Type B pancreatic cell (in vitro differentiated cells): ENCODE data around the gene TGM6. TPM values are rescaled to one million over a fixed set of nuclear protein-coding genes. Genes with fewer than 3 reads are reported as not detected.

Source experiments
- DNase-seq: peaks from one replicate; pipeline ENCODE4 v3.0.0; 2021; ENCODE audit warnings: mixed read lengths; ENCODE audit not compliant: unreplicated experiment; ENCODE audit errors: extremely low spot score
- H3K27ac Mint-ChIP-seq: 2 replicates; pipeline ENCODE4 v1.8.0; 2021; ENCODE audit warnings: mild to moderate bottlenecking, mixed read lengths
- H3K27me3 Mint-ChIP-seq: 2 replicates; pipeline ENCODE4 v1.8.0; 2021; ENCODE audit warnings: mixed read lengths
- H3K36me3 Mint-ChIP-seq: 2 replicates; pipeline ENCODE4 v1.8.0; 2021; ENCODE audit warnings: mixed read lengths
- H3K4me1 Mint-ChIP-seq: one replicate; pipeline ENCODE4 v1.8.0; 2021; ENCODE audit warnings: mixed read lengths; ENCODE audit not compliant: unreplicated experiment
- H3K4me3 Mint-ChIP-seq: 2 replicates; pipeline ENCODE4 v1.8.0; 2021; ENCODE audit warnings: mild to moderate bottlenecking, mixed read lengths
- H3K9me3 Mint-ChIP-seq: 2 replicates; pipeline ENCODE4 v1.8.0; 2021; ENCODE audit warnings: mixed read lengths
- total RNA-seq: library from RNA; stranded (reverse); gene quantifications from 2 replicates; pipeline ENCODE4 v1.2.1, GENCODE V29; 2021; ENCODE audit warnings: low replicate concordance
- TF ChIP-seq, protein P1 (sequence below): fragments of 200-600 bp; sonication (generic); conservative IDR thresholded peaks from 2 replicates; pipeline ENCODE4 v1.5.0; 2021; ENCODE audit warnings: antibody characterized with exemption, mild to moderate bottlenecking

Gene TGM6
- total RNA-seq, 1 donor from 2014 or later: not detected

DNA sequence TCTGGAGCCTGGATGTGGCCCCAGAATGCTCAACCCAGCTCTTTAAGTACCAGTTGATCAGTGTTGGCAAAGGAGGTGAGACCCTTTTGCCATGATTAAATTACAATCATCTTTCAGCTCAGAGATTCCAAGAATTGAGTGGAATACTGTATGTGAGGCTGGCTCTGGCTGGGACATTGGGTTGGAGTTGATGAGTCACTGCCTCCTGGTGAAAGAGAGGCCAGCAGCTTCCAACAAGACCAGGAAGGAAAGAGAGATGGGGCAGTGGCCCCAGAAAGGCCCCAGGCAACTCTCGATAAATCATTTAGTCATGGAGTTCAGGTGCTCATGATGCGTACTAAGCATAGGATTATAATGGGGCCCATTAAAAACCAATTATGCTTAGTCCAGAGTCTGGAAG lies 2.1 kb downstream of the TGM6 start:
- DNase-seq: no peak
- Mint-ChIP-seq H3K4me1 (no peaks in the 10 kb centered on the region), H3K9me3 (no peaks in the 10 kb centered on the region), H3K27ac (no peak overlapping the region), H3K27me3 (peaks cover 3% of the 10 kb centered on the region), H3K36me3 (no peaks in the 10 kb centered on the region), H3K4me3 (no peak overlapping the region)
- TF ChIP-seq, protein P1, sequence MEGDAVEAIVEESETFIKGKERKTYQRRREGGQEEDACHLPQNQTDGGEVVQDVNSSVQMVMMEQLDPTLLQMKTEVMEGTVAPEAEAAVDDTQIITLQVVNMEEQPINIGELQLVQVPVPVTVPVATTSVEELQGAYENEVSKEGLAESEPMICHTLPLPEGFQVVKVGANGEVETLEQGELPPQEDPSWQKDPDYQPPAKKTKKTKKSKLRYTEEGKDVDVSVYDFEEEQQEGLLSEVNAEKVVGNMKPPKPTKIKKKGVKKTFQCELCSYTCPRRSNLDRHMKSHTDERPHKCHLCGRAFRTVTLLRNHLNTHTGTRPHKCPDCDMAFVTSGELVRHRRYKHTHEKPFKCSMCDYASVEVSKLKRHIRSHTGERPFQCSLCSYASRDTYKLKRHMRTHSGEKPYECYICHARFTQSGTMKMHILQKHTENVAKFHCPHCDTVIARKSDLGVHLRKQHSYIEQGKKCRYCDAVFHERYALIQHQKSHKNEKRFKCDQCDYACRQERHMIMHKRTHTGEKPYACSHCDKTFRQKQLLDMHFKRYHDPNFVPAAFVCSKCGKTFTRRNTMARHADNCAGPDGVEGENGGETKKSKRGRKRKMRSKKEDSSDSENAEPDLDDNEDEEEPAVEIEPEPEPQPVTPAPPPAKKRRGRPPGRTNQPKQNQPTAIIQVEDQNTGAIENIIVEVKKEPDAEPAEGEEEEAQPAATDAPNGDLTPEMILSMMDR: no peak

DNA sequence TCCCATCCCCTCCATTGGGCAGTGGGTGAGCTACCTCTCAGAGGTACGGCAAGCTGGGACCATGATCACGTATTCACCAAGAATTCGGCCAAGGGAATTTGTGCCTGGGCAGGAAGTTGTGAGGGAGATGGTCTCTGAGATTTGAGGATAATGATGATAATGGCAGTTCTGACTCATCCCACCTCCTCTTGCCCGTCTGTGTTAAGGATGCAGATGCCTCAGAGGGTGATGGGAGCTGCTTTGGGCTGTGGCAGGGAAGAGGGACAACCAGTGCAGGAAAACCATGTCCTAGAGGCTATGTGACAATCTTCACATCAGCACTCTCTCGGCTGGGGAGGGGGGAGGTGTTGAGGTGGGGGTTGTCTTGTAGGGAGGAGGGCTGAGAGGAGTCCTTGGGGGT lies 4.3 kb downstream of the TGM6 start:
- Mint-ChIP-seq H3K27me3 (peaks cover 3% of the 10 kb centered on the region), H3K9me3 (no peaks in the 10 kb centered on the region), H3K4me1 (no peaks in the 10 kb centered on the region), H3K36me3 (no peaks in the 10 kb centered on the region), H3K27ac (no peak overlapping the region), H3K4me3 (no peak overlapping the region)
- TF ChIP-seq, protein P1: no peak
- no peak for DNase-seq

DNA sequence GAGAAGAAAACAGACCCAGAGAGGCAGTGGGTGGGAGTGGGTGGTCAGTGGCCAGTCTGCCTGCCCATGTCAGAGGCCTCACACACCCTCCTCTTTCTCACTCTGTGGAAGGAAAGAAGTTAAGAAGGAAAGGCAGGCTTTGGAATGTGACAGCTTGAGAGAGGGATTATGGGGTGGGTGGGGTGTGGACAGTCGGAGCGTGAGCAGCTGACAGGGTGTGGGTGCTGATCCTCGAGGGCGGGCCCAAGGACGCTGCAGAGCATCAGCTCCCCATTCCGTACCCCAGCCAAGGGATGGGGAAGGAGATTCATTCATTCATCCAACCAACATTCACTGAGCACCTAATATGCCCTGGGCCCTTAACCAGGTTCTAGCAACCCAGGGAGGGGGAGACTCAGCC lies 4.8 kb downstream of the TGM6 start:
- no peak for DNase-seq
- H3K9me3 Mint-ChIP-seq: no peaks in the 10 kb centered on the region
- TF ChIP-seq, protein P1: no peak
- no peaks in the 10 kb centered on the region for H3K36me3 Mint-ChIP-seq
- H3K4me3 Mint-ChIP-seq: no peak overlapping the region
- no peak overlapping the region for H3K27ac Mint-ChIP-seq
- H3K4me1 Mint-ChIP-seq: no peaks in the 10 kb centered on the region
- peaks cover 3% of the 10 kb centered on the region for H3K27me3 Mint-ChIP-seq

DNA sequence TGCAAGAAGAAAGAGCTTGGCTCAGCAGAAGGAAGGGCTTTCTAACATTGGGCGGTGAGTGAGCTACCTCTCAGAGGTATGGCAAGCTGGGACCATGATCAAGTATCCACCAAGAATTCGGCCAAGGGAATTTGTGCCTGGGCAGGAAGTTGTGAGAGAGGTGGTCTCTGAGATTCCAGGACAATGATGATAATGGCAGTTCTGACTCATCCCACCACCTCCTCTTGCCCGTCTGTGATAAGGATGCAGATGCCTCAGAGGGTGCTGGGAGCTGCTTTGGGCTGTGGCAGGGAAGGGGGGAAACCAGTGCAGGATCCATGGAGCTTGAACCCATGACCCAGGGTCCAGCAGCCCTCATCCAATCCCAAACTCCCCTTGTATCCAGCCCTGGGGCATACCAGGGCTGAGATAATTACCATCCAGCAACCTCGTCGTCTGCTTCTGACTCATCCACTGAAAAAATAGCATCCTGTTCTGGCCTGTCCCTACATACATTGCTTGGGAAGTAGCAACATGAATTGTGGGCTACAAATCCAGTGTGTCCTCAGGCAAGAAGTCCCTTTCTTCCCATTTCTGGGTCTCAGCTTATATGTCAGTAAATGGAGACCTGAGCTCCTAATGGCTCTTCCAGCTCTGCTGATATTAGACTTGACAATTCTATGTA lies 5.9 kb downstream of the TGM6 start:
- no peaks in the 10 kb centered on the region for H3K36me3 Mint-ChIP-seq
- H3K27ac Mint-ChIP-seq: no peak overlapping the region
- no peak for DNase-seq
- no peaks in the 10 kb centered on the region for H3K9me3 Mint-ChIP-seq
- peaks cover 6% of the 10 kb centered on the region for H3K27me3 Mint-ChIP-seq
- no peaks in the 10 kb centered on the region for H3K4me1 Mint-ChIP-seq
- no peak overlapping the region for H3K4me3 Mint-ChIP-seq
- TF ChIP-seq, protein P1: no peak

DNA sequence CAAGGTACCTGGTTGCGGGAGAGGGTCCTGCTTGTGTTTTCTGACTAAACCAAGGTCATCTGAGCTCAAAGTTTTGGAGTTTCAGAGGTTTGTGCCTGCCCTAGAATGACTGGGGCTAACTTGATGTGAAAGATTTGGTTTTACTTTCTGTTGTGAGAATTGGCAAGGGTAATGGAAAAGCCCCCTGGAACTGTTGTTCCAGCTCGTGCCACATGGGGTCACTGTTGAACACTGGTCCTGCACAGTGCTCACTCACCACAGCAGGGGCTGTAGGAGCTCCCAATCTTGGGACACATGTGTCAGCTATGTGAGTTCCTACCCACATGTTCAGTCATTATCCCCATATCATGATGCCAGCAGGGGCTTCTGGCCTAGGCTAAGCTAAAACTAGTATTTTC lies 6.5 kb downstream of the TGM6 start:
- H3K27me3 Mint-ChIP-seq: peaks cover 6% of the 10 kb centered on the region
- no peak overlapping the region for H3K27ac Mint-ChIP-seq
- no peak overlapping the region for H3K4me3 Mint-ChIP-seq
- TF ChIP-seq, protein P1: peak; percentile 72
- H3K9me3 Mint-ChIP-seq: no peaks in the 10 kb centered on the region
- no peak for DNase-seq
- no peaks in the 10 kb centered on the region for H3K36me3 Mint-ChIP-seq
- H3K4me1 Mint-ChIP-seq: no peaks in the 10 kb centered on the region
